Caco-2 (cell line): ENCODE results near the gene RBSN. TPM values are rescaled to one million over a fixed set of nuclear protein-coding genes. Genes with fewer than 3 reads are reported as not detected.

Experiments used
- BruUV-seq: library from RNA; stranded (reverse); fragments of 400-500 nt; replicated peaks from 2 replicates; lab custom pipeline; 2021; lab: Mats Ljungman, UMichigan
- CTCF ChIA-PET: fragments of 300-600 bp; sonication (Branson Sonifier 250); formaldehyde crosslinking; loops from one replicate; lab custom pipeline; 2022; ENCODE audit warnings: antibody characterized with exemption; lab: Charles Lee
- POLR2A ChIA-PET: fragments of 300-600 bp; sonication (Branson Sonifier 250); formaldehyde crosslinking; loops from one replicate; lab custom pipeline; 2022; ENCODE audit warnings: antibody characterized with exemption; lab: Charles Lee
- DNase-seq, 2 experiments: peaks; one replicate each; pipeline versions ENCODE4 v3.0.0 to v3.0.0-alpha.2; 2020 to 2022
- H3K27me3 ChIP-seq: replicated peaks from 2 replicates; pipeline ENCODE4 v1.6.0; 2011; ENCODE audit warnings: low read length; ENCODE audit not compliant: control insufficient read depth, insufficient read depth
- H3K36me3 ChIP-seq: 2 replicates; pipeline ENCODE4 v1.5.1; 2011; ENCODE audit warnings: low read length; ENCODE audit not compliant: control insufficient read depth, insufficient read depth
- H3K4me1 ChIP-seq: fragments of 250-450 bp; sonication (Bioruptor Pico); 2 replicates; pipeline ENCODE4 v1.5.1; 2020; ENCODE audit warnings: mild to moderate bottlenecking
- H3K4me3 ChIP-seq: 2 replicates; pipeline ENCODE4 v1.5.1; 2011; ENCODE audit warnings: low read depth, mild to moderate bottlenecking, control low read depth, low read length
- H3K9me3 ChIP-seq: fragments of 250-450 bp; sonication (Bioruptor Pico); 2 replicates; pipeline ENCODE4 v1.5.1; 2020; ENCODE audit warnings: mild to moderate bottlenecking, moderate library complexity
- H3K27ac Mint-ChIP-seq: one replicate; pipeline ENCODE4 v1.8.0; 2022; ENCODE audit warnings: mixed read lengths; ENCODE audit not compliant: unreplicated experiment
- H3K27me3 Mint-ChIP-seq: one replicate; pipeline ENCODE4 v1.8.0; 2022; ENCODE audit warnings: mixed read lengths; ENCODE audit not compliant: insufficient read depth, unreplicated experiment
- H3K36me3 Mint-ChIP-seq: one replicate; pipeline ENCODE4 v1.8.0; 2022; ENCODE audit warnings: mild to moderate bottlenecking, mixed read lengths; ENCODE audit not compliant: insufficient read depth, unreplicated experiment
- H3K4me1 Mint-ChIP-seq: one replicate; pipeline ENCODE4 v1.8.0; 2022; ENCODE audit warnings: low read depth, mixed read lengths; ENCODE audit not compliant: unreplicated experiment
- H3K4me3 Mint-ChIP-seq: one replicate; pipeline ENCODE4 v1.8.0; 2022; ENCODE audit warnings: mild to moderate bottlenecking, moderate library complexity, mixed read lengths; ENCODE audit not compliant: unreplicated experiment
- H3K9me3 Mint-ChIP-seq: one replicate; pipeline ENCODE4 v1.8.0; 2022; ENCODE audit warnings: mixed read lengths; ENCODE audit not compliant: unreplicated experiment
- CTCF ChIP-seq, 2 experiments: fragments of 200-600 bp in 1 of 2; IDR thresholded peaks; 1 replicate in 1 of 2; 2 replicates in 1 of 2; pipeline versions ENCODE4 v1.5.1 to v1.8.0; 2011 to 2022; ENCODE audit warnings: antibody characterized with exemption in 1 of 2, control low read depth in 1 of 2, inconsistent platforms in 1 of 2, low read depth in 1 of 2, low read length in 1 of 2, mild to moderate bottlenecking in 1 of 2, moderate library complexity in 1 of 2; ENCODE audit not compliant: insufficient read depth in 1 of 2, severe bottlenecking in 1 of 2, unreplicated experiment in 1 of 2
- intact Hi-C: fragments of 100-400 bp; cut with micrococcal nuclease; formaldehyde crosslinking; loops from one replicate; pipeline ENCODE4 v1.10.0; 2022; ENCODE audit not compliant: unreplicated experiment
- total RNA-seq: library from RNA; stranded (reverse); gene quantifications from 2 replicates; pipeline ENCODE4 v1.2.3, GENCODE V29; 2022

Gene RBSN
- total RNA-seq, 1 experiment from 2014 or later, result 19.7 TPM

- no peak for DNase-seq
- TF ChIP-seq CTCF (IDR thresholded peaks at IDR 0.05; ENCODE audit: insufficient read depth in 1 of 2, low read depth in 1 of 2, low read length in 1 of 2, severe bottlenecking in 1 of 2, unreplicated experiment in 1 of 2), result no peak
- H3K27me3 ChIP-seq, result no peaks in the 10 kb centered on the region
- H3K27me3 Mint-ChIP-seq, result no peaks in the 10 kb centered on the region
- peaks cover 9% of the 10 kb centered on the region for H3K36me3 ChIP-seq
- H3K4me3 ChIP-seq, result no peak overlapping the region
- no TSS peak for BruUV-seq
- H3K9me3 ChIP-seq, result no peaks in the 10 kb centered on the region
- H3K4me1 ChIP-seq, result no peaks in the 10 kb centered on the region
- ChIA-PET CTCF (no interaction called here), POLR2A (no interaction called here)
- no peak overlapping the region for H3K27ac Mint-ChIP-seq
- H3K36me3 Mint-ChIP-seq, result peaks cover 82% of the 10 kb centered on the region
- no peak overlapping the region for H3K4me3 Mint-ChIP-seq
- intact Hi-C loops, result loop anchor here (5.0 kb wide), 1 partner anchor 118 kb away; no protein-coding TSS in a partner anchor
- no peaks in the 10 kb centered on the region for H3K9me3 Mint-ChIP-seq
- no peaks in the 10 kb centered on the region for H3K4me1 Mint-ChIP-seq
Measured at GRCh38 chr3:15045667-15046066, 53.3 kb downstream of the RBSN start.

- no TSS peak for BruUV-seq
Measured at GRCh38 chr3:15044326-15044725, 54.6 kb downstream of the RBSN start.

GRCh38 chr3:15043408-15044171 is 55.4 kb downstream of the RBSN start:
- CTCF ChIA-PET, result no interaction called here

More at GRCh38 chr3:15044326-15044725, 54.6 kb downstream of the RBSN start:
- H3K27me3 Mint-ChIP-seq, result no peaks in the 10 kb centered on the region
- no peak overlapping the region for H3K4me3 Mint-ChIP-seq
- Histone ChIP-seq H3K36me3 (peaks cover 7% of the 10 kb centered on the region), H3K4me1 (no peaks in the 10 kb centered on the region), H3K4me3 (no peak overlapping the region), H3K9me3 (no peaks in the 10 kb centered on the region), H3K27me3 (no peaks in the 10 kb centered on the region)
- H3K4me1 Mint-ChIP-seq, result no peaks in the 10 kb centered on the region
- no peak for TF ChIP-seq CTCF (IDR thresholded peaks at IDR 0.05; ENCODE audit: insufficient read depth in 1 of 2, low read depth in 1 of 2, low read length in 1 of 2, severe bottlenecking in 1 of 2, unreplicated experiment in 1 of 2)
- POLR2A ChIA-PET, result no interaction called here
- no peak for DNase-seq
- H3K27ac Mint-ChIP-seq, result no peak overlapping the region
- CTCF ChIA-PET, result no interaction called here
- H3K9me3 Mint-ChIP-seq, result no peaks in the 10 kb centered on the region
- intact Hi-C loops, result no loop called here
- peaks cover 75% of the 10 kb centered on the region for H3K36me3 Mint-ChIP-seq

More at GRCh38 chr3:15043408-15044171, 55.4 kb downstream of the RBSN start:
- POLR2A ChIA-PET, result no interaction called here
- Mint-ChIP-seq H3K9me3 (no peaks in the 10 kb centered on the region), H3K27me3 (no peaks in the 10 kb centered on the region), H3K4me3 (no peak overlapping the region), H3K36me3 (peaks cover 71% of the 10 kb centered on the region), H3K27ac (no peak overlapping the region), H3K4me1 (no peaks in the 10 kb centered on the region)
- intact Hi-C loops, result no loop called here
- DNase-seq, result no peak
- Histone ChIP-seq H3K4me1 (no peaks in the 10 kb centered on the region), H3K36me3 (peaks cover 7% of the 10 kb centered on the region), H3K27me3 (no peaks in the 10 kb centered on the region), H3K9me3 (no peaks in the 10 kb centered on the region), H3K4me3 (no peak overlapping the region)
- no TSS peak for BruUV-seq
- no peak for TF ChIP-seq CTCF (IDR thresholded peaks at IDR 0.05; ENCODE audit: insufficient read depth in 1 of 2, low read depth in 1 of 2, low read length in 1 of 2, severe bottlenecking in 1 of 2, unreplicated experiment in 1 of 2)
